ENCODE data around the gene SLC26A5. TPM values are rescaled to one million over a fixed set of nuclear protein-coding genes. Genes with fewer than 3 reads are reported as not detected.
"Not testable (repeated sequence)": the region's sequence is repeated elsewhere in the genome, so short reads cannot be mapped to it uniquely, and the experiment has no call there.

The SLC26A5 gene
- total and polyA plus RNA-seq, 5 donors: 0.07 TPM; not detected in 4

DNA sequence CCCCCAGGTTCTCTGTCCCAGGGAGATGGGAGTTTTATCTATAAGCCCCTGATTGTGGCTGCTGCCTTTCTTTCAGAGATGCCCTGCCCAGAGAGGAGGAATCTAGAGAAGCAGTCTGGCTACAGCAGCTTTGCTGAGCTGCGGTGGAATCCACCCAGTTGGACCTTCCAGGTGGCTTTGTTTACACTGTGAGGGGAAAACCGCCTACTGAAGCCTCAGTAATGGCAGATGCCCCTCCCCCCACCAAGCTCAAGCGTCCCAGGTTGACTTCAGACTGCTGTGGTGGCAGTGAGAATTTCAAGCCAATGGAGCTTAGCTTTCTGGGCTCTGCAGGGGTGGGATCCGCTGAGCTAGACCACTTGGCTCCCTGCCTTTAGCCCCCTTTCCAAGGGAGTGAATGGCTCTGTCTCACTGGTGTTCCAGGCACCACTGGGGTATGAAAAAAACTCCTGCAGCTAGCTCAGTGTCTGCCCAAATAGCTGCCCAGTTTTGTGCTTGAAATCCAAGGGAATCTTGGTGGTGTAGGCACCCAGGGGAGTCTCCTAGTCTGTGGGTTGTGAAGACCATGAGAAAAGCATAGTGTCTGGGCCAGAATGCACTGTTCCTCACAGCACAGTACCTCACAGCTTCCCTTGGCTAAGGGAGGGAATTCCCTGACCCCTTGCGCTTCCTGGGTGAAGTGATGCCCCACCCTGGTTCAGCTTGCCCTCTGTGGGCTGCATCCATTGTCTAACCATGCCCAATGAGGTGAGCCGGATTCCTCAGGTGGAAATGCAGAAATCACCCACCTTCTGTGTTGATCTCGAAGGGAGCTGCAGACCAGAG lies 40.0 kb downstream of the SLC26A5 start:
- WGBS: 70% methylated on average over 7 of the region's 7 CpGs
- H3K9me3 ChIP-seq (ENCODE audit: control insufficient read depth, low read length); H3K27me3 ChIP-seq (ENCODE audit: control insufficient read depth, insufficient read depth); H3K4me3 ChIP-seq (ENCODE audit: low read length); ATAC-seq; DNase-seq; H3K27ac ChIP-seq (ENCODE audit: low read length); H3K4me1 ChIP-seq (ENCODE audit: control insufficient read depth, insufficient read depth, low read length): not testable (repeated sequence)
- intact Hi-C loops (cut with DNase I): loop anchor here in 1 of 4 donors (5.0 kb wide), 1 partner anchor 109 kb away; the partner anchor contains the start of gene PMPCB

DNA sequence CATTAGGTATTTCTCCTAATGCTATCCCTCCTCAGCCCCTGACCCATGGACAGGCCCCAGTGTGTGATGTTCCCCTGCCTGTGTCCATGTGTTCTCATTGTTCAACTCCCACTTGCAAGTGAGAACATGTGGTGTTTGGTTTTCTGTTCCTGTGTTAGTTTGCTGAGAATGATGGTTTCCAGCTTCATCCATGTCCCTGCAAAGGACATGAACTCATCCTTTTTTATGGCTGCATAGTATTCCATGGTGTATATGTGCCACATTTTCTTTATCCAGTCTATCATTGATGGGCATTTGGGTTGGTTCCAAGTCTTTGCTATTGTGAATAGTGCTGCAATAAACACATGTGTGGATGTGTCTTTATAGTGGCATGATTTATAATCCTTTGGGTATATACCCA lies 46.3 kb downstream of the SLC26A5 start:
- H3K9me3 ChIP-seq (ENCODE audit: control insufficient read depth, low read length); H3K4me3 ChIP-seq (ENCODE audit: low read length); ATAC-seq; H3K27me3 ChIP-seq (ENCODE audit: control insufficient read depth, insufficient read depth); H3K27ac ChIP-seq (ENCODE audit: low read length); H3K4me1 ChIP-seq (ENCODE audit: control insufficient read depth, insufficient read depth, low read length); DNase-seq; intact Hi-C loops (cut with DNase I): not testable (repeated sequence)

GRCh38 chr7:103398483-103399127 lies 47.4 kb downstream of the SLC26A5 start:
- intact Hi-C loops (cut with DNase I): no loop called here
- no peak overlapping the region for H3K27ac ChIP-seq (ENCODE audit: low read length)
- WGBS: 58% methylated on average over 2 of the region's 2 CpGs
- H3K27me3 ChIP-seq (ENCODE audit: control insufficient read depth, insufficient read depth): no peaks in the 10 kb centered on the region
- ATAC-seq (no peak), DNase-seq (no peak)
- no peak overlapping the region for H3K4me3 ChIP-seq (ENCODE audit: low read length)
- no peaks in the 10 kb centered on the region for H3K9me3 ChIP-seq (ENCODE audit: control insufficient read depth, low read length)
- no peaks in the 10 kb centered on the region for H3K4me1 ChIP-seq (ENCODE audit: control insufficient read depth, insufficient read depth, low read length)

DNA sequence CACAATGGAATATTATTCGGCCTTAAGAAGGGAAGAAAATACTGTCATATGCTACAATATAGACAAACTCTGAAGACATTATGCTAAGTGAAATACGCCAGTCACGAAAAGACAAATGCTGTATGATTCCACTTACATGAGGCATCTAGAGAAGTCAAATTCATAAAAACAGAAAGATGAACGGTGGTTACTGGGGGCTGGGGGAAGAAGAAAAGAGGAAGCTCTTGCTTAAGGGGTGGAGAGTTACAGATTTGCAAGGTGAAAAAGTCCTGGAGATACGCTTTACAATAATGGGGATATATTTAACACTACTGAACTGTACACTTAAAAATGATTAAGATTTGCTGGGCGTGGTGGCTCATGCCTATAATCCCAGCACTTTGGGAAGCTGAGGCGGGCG lies 49.5 kb downstream of the SLC26A5 start:
- Histone ChIP-seq H3K27ac (ENCODE audit: low read length) (no peak overlapping the region), H3K27me3 (ENCODE audit: control insufficient read depth, insufficient read depth) (no peaks in the 10 kb centered on the region), H3K4me3 (ENCODE audit: low read length) (no peak overlapping the region), H3K4me1 (ENCODE audit: control insufficient read depth, insufficient read depth, low read length) (no peaks in the 10 kb centered on the region), H3K9me3 (ENCODE audit: control insufficient read depth, low read length) (no peaks in the 10 kb centered on the region)
- ATAC-seq (no peak), DNase-seq (no peak)
- intact Hi-C loops (cut with DNase I): no loop called here
- WGBS: 74% methylated on average over 8 of the region's 8 CpGs

DNA sequence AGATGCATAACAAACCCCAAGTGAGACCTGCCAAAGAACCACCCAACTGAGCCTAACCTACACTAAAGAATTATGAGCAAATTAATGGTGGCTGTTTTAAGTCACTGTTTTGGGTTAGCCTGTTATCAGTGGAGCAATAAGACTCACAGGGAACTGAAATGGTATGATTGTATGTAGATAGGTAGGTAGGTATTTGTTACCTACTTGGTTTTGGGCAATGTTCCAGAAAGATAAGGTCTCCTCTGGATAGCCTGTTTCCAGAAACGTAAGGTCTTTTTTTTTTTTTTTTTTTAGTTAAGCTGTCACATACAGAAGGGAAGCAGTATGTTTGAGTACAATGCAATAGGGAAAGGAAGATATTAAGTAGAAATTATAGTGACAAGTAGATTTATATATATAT lies 50.9 kb downstream of the SLC26A5 start:
- no peaks in the 10 kb centered on the region for H3K4me1 ChIP-seq (ENCODE audit: control insufficient read depth, insufficient read depth, low read length)
- H3K27ac ChIP-seq (ENCODE audit: low read length): no peak overlapping the region
- intact Hi-C loops (cut with DNase I): no loop called here
- H3K9me3 ChIP-seq (ENCODE audit: control insufficient read depth, low read length): no peaks in the 10 kb centered on the region
- no peak overlapping the region for H3K4me3 ChIP-seq (ENCODE audit: low read length)
- 50% methylated on average over 1 of the region's 1 CpG for WGBS
- no peaks in the 10 kb centered on the region for H3K27me3 ChIP-seq (ENCODE audit: control insufficient read depth, insufficient read depth)
- DNase-seq (no peak), ATAC-seq (no peak)

GRCh38 chr7:103394566-103394965 lies 51.4 kb downstream of the SLC26A5 start:
- H3K4me1 ChIP-seq (ENCODE audit: control insufficient read depth, insufficient read depth, low read length): no peaks in the 10 kb centered on the region
- intact Hi-C loops (cut with DNase I): no loop called here
- ATAC-seq (no peak), DNase-seq (no peak)
- no peak overlapping the region for H3K27ac ChIP-seq (ENCODE audit: low read length)
- H3K9me3 ChIP-seq (ENCODE audit: control insufficient read depth, low read length): no peaks in the 10 kb centered on the region
- no peak overlapping the region for H3K4me3 ChIP-seq (ENCODE audit: low read length)
- WGBS: 86% methylated on average over 4 of the region's 4 CpGs
- no peaks in the 10 kb centered on the region for H3K27me3 ChIP-seq (ENCODE audit: control insufficient read depth, insufficient read depth)

GRCh38 chr7:103391976-103392375 lies 54.0 kb downstream of the SLC26A5 start:
- H3K4me3 ChIP-seq (ENCODE audit: low read length): no peak overlapping the region
- 62% methylated on average over 2 of the region's 2 CpGs for WGBS
- no peaks in the 10 kb centered on the region for H3K4me1 ChIP-seq (ENCODE audit: control insufficient read depth, insufficient read depth, low read length)
- no peaks in the 10 kb centered on the region for H3K27me3 ChIP-seq (ENCODE audit: control insufficient read depth, insufficient read depth)
- intact Hi-C loops (cut with DNase I): no loop called here
- ATAC-seq (no peak), DNase-seq (no peak)
- H3K27ac ChIP-seq (ENCODE audit: low read length): no peak overlapping the region
- H3K9me3 ChIP-seq (ENCODE audit: control insufficient read depth, low read length): no peaks in the 10 kb centered on the region

DNA sequence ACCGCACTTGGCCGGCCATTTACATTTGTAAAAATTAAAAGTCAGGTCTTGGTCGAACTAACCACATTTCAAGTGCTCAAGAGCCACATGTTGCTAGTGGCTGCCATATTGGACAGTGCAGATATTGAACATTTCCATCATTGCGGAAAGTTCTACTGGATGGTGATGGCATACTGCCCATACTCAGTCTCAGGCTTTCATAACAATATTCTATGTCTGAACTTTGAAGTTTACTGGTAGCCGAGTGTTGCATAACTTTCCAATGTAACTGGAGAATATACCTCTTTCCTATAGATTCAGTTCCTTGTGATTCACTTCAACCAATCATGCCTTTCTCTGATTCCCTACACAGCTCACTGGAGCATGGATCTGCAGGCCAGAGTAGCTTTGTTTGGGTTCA lies 54.9 kb downstream of the SLC26A5 start:
- intact Hi-C loops (cut with DNase I): no loop called here
- Histone ChIP-seq H3K9me3 (ENCODE audit: control insufficient read depth, low read length) (no peaks in the 10 kb centered on the region), H3K27me3 (ENCODE audit: control insufficient read depth, insufficient read depth) (no peaks in the 10 kb centered on the region), H3K4me3 (ENCODE audit: low read length) (no peak overlapping the region), H3K27ac (ENCODE audit: low read length) (no peak overlapping the region), H3K4me1 (ENCODE audit: control insufficient read depth, insufficient read depth, low read length) (no peaks in the 10 kb centered on the region)
- DNase-seq: no peak
- 95% methylated on average over 5 of the region's 5 CpGs for WGBS
- no peak for ATAC-seq

- Histone ChIP-seq H3K27me3 (ENCODE audit: control insufficient read depth, insufficient read depth) (no peaks in the 10 kb centered on the region), H3K4me1 (ENCODE audit: control insufficient read depth, insufficient read depth, low read length) (no peaks in the 10 kb centered on the region), H3K27ac (ENCODE audit: low read length) (no peak overlapping the region), H3K4me3 (ENCODE audit: low read length) (no peak overlapping the region), H3K9me3 (ENCODE audit: control insufficient read depth, low read length) (no peaks in the 10 kb centered on the region)
- intact Hi-C loops (cut with DNase I): no loop called here
- no peak for DNase-seq
- ATAC-seq: no peak
- 91% methylated on average over 3 of the region's 3 CpGs for WGBS
Measured at GRCh38 chr7:103389263-103389662, 56.7 kb downstream of the SLC26A5 start.

- Histone ChIP-seq H3K9me3 (ENCODE audit: control insufficient read depth, low read length) (no peaks in the 10 kb centered on the region), H3K4me3 (ENCODE audit: low read length) (no peak overlapping the region), H3K4me1 (ENCODE audit: control insufficient read depth, insufficient read depth, low read length) (no peaks in the 10 kb centered on the region), H3K27me3 (ENCODE audit: control insufficient read depth, insufficient read depth) (no peaks in the 10 kb centered on the region), H3K27ac (ENCODE audit: low read length) (no peak overlapping the region)
- no peak for ATAC-seq
- 46% methylated on average over 4 of the region's 4 CpGs for WGBS
- intact Hi-C loops (cut with DNase I): no loop called here
- DNase-seq: no peak
Measured at GRCh38 chr7:103388469-103389140, 57.4 kb downstream of the SLC26A5 start.

DNA sequence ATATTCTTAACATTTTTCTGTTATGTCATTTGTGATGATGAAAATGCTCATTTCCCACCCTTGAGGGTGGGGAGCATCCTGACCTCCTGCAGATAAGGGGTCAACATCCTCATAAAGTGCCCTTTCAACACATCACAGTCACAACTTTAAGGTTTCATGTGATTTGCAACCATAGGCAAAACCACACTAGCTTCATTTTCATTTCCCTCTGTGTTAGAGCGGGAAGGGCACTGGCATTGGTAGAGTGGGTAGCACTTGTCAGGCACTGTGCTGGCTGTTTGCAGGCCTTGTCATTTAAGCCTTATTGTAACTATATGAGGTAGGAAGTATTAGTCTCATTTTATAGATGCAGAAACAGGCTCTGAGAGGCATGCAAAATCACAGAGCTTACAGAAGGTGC lies 58.8 kb downstream of the SLC26A5 start:
- WGBS: 71% methylated on average over 1 of the region's 1 CpG
- DNase-seq (no peak), ATAC-seq (no peak)
- Histone ChIP-seq H3K27me3 (ENCODE audit: control insufficient read depth, insufficient read depth) (no peaks in the 10 kb centered on the region), H3K4me1 (ENCODE audit: control insufficient read depth, insufficient read depth, low read length) (no peaks in the 10 kb centered on the region), H3K4me3 (ENCODE audit: low read length) (no peak overlapping the region), H3K9me3 (ENCODE audit: control insufficient read depth, low read length) (no peaks in the 10 kb centered on the region), H3K27ac (ENCODE audit: low read length) (no peak overlapping the region)
- intact Hi-C loops (cut with DNase I): no loop called here
